A549 treated with ZK216348 at 1 μM for 4 hours (cell line): ENCODE results near the gene SLX4IP. TPM values are rescaled to one million over a fixed set of nuclear protein-coding genes. Genes with fewer than 3 reads are reported as not detected.

Source experiments
- total RNA-seq: library from RNA; stranded (reverse); fragments of 200-300 nt; extraction: Qiagen RNA extraction; gene quantifications from 5 replicates; pipeline ENCODE4 v1.2.3, GENCODE V29; 2022; ENCODE audit warnings: low read depth

The SLX4IP gene
- total RNA-seq: 1.9 to 3.5 TPM (median 2.8 TPM) in 5 replicates

DNA sequence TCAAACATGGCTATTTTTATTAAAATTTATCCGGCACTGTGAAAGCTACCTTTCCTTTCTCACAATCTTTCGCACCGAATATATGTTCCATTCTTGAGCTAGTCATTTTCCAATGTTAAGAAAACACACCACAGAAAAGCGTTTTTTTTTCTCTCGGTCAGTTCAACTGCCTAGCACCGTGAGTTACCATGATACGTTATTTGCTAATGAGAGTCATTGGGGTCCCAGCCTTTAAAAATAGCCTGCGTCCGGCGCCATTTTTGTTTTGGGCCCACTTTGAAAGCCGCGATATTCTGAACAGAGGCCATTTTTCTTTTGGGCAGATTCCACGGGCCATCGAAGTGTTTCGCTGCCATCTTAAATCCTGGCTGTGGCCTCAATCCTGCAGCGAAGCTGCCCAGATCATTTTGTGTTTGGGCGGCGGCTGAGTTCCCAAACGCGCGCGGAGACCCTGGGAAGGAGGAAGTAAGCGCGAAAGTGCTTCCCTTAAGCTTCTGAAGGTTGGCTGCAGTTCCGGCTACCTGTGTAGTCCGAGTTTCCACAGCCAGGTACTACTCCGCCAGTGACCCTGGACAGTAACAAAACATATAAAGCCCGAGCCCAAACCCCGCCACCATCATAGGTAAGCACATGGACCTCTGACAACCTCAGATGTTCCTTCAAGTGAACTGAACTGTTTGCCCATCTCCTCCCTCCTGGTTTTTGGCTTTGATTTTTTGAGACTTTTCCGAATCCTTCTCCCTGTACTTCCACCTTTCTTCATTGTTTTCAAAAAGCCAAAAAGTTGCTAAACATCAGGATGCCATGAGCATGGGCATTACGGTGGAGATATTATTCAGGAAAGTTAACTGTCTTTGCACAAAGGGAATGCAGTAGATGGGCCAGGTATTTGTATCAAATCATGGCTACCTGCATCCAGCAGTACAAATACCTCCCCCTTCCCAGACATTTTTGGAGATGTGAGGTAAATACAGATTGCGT is at the start of gene SLX4IP:
TSS of gene SLX4IP (plus strand) at position 474 of the 981 bp plus-strand sequence. CDS start 22,900 bp downstream, outside the sequence.

DNA sequence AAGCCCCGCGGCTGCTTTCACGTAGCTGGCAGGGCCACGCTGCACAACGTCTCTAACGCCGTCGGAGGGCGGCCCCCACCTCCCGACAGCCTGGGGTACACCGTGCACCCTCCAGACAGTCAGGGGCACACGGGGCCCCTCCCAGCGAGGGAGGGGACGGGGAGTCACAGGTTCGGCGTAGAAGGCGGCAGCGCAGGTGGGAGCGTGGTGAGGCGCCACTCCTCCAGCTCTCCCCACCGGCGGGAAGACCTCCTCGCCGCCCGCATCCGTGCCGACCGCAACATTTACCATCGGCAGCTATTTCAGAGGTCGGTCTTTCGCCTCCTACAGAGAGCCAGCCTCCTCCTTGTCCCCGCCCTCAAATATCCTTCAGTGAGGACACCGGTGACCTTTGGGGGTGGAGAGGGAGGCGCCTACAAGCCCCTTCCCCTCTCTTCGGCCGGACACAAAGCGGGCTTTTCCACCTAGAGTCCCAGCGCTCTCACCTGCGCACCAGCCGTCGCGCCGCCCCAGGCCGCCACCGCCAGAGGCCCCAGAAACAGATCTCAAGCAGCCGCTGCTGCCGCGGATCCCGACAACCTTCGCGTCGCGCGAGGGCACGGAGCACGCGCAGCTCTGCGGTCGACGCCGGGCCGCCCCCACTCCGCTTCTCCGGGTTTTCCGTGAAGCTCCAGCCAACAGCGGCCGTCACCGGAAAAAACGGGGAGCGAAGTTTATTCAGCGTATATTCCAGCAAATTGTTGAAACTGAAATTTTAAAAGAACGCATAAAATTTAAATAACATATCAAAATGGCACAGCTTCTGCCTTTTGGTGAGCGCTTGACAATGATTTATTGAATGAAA is 1.3 kb upstream of the SLX4IP start, which contains the start of gene MKKS:
TSS of gene MKKS (minus strand) at position 600 of the 844 bp plus-strand sequence. CDS start 20,708 bp downstream, outside the sequence.

DNA sequence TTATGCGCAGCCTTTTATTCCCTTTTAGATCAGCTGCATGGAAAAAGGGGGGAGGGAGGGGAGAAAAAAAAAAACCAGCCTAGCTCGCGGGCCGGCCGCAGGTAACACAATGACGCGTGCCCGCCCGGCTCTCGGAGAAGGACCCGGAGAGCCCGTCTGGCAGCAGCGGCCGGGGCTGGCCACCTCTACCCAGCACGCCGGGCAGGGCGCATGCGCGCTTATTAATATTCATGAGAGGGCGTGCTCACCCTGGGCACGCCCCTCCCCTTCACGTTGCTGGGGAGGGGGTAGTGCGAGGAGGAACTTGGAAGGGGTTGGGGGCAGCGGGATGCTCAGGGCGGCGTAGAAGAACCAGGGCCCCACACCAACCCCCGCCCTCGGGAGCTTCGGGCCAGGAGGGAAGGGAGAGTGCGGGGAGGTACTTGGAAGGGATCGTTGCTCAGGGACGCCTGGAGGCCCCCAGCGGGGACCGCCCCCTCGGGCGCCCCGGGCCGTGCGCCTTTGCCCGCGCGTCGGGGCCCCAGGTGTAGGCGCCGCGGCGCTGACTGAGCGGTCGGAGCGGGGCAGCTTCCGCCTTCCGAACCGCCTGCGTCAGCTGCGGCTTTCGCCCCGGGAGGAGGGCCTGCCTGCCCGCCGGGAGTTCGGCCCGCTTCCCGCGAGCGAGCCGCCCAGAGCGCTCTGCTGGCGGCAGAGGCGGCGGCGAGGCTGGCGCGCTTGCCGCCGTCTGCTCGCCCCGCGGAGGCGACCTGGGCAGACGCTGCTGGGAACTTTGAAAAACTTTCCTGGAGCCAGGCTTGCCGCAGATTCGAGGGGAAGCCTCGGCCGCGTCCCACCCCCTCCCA is 239.0 kb downstream of the SLX4IP start, which contains the start of gene JAG1:
TSS of gene JAG1 (minus strand) at position 158 of the 842 bp plus-strand sequence. CDS start 469 bp downstream, outside the sequence.

Other genes starting within 250 kb of the SLX4IP start
- 11.5 to 20.3 TPM (median 15.3 TPM) in 5 replicates for gene SNAP25, start 216.5 kb upstream of the SLX4IP start, total RNA-seq
- 16.0 to 21.3 TPM (median 19.8 TPM) in 5 replicates for gene MKKS, start 1.1 kb upstream of the SLX4IP start, total RNA-seq
- 29.6 to 43.4 TPM (median 41.1 TPM) in 5 replicates for gene JAG1, start 238.7 kb downstream of the SLX4IP start, total RNA-seq